Hepatocyte (in vitro differentiated cells): ENCODE data around the gene OVOL1. TPM values are rescaled to one million over a fixed set of nuclear protein-coding genes. Genes with fewer than 3 reads are reported as not detected.

ENCODE experiments used
- DNase-seq: peaks from one replicate; pipeline ENCODE4 v3.0.0-alpha.2; 2016; ENCODE audit warnings: low spot score
- H2AFZ ChIP-seq: fragments of 200-600 bp; sonication (generic); 2 replicates; pipeline ENCODE4 v1.6.0; 2016; ENCODE audit warnings: antibody characterized with exemption, mild to moderate bottlenecking
- H3K27ac ChIP-seq: fragments of 200-600 bp; sonication (generic); 2 replicates; pipeline ENCODE4 v1.5.1; 2016; ENCODE audit warnings: mild to moderate bottlenecking
- H3K27me3 ChIP-seq: fragments of 200-600 bp; sonication (generic); 2 replicates; pipeline ENCODE4 v1.6.1; 2016
- H3K36me3 ChIP-seq: fragments of 200-600 bp; sonication (generic); replicated peaks from 2 replicates; pipeline ENCODE4 v1.5.1; 2016; ENCODE audit warnings: low read depth; ENCODE audit not compliant: insufficient read depth
- H3K4me1 ChIP-seq: fragments of 200-600 bp; sonication (generic); 2 replicates; pipeline ENCODE4 v1.5.1; 2016; ENCODE audit warnings: mild to moderate bottlenecking, moderate library complexity; ENCODE audit not compliant: insufficient read depth
- H3K4me2 ChIP-seq: fragments of 200-600 bp; sonication (generic); 2 replicates; pipeline ENCODE4 v1.6.0; 2016
- H3K4me3 ChIP-seq: fragments of 200-600 bp; sonication (generic); 2 replicates; pipeline ENCODE4 v1.5.1; 2016; ENCODE audit warnings: mild to moderate bottlenecking
- H3K79me2 ChIP-seq: fragments of 200-600 bp; sonication (generic); 2 replicates; pipeline ENCODE4 v1.6.0; 2017; ENCODE audit warnings: mild to moderate bottlenecking
- H3K9me2 ChIP-seq: fragments of 200-600 bp; sonication (generic); replicated peaks from 2 replicates; pipeline ENCODE4 v1.6.0; 2017; ENCODE audit warnings: mild to moderate bottlenecking; ENCODE audit not compliant: insufficient read depth
- H3K9me3 ChIP-seq: fragments of 200-600 bp; sonication (generic); 2 replicates; pipeline ENCODE4 v1.5.1; 2016; ENCODE audit warnings: low read depth, mild to moderate bottlenecking
- H4K20me1 ChIP-seq: fragments of 200-600 bp; sonication (generic); 2 replicates; pipeline ENCODE4 v1.6.0; 2016; ENCODE audit warnings: mild to moderate bottlenecking; ENCODE audit not compliant: insufficient read depth, poor library complexity, severe bottlenecking
- CTCF ChIP-seq: fragments of 200-600 bp; sonication (generic); IDR thresholded peaks from 2 replicates; pipeline ENCODE4 v1.5.1; 2016; ENCODE audit warnings: antibody characterized with exemption, mild to moderate bottlenecking; ENCODE audit not compliant: poor library complexity
- EZH2 ChIP-seq: fragments of 200-600 bp; sonication (generic); IDR thresholded peaks from 2 replicates; pipeline ENCODE4 v1.6.1; 2016; ENCODE audit warnings: antibody characterized with exemption, mild to moderate bottlenecking, borderline replicate concordance
- EZH2phosphoT487 ChIP-seq: fragments of 200-600 bp; sonication (generic); IDR thresholded peaks from one replicate; pipeline ENCODE4 v1.6.1; 2018; ENCODE audit warnings: antibody characterized with exemption, mild to moderate bottlenecking, low read depth, moderate library complexity; ENCODE audit not compliant: unreplicated experiment, severe bottlenecking
- WGBS: methylation state at CpG from one replicate; pipeline ENCODE4 v1.1.6; 2016; ENCODE audit warnings: low lambda C conversion rate; ENCODE audit errors: missing lambda C conversion rate; 5-methylcytosine and 5-hydroxymethylcytosine counted together
- polyA plus RNA-seq: library from polyadenylated mRNA; unstranded; fragments of >200 nt; fragmentation: Nextera tagmentation; extraction: Ambion mirVana; gene quantifications from 2 replicates; pipeline ENCODE4 v1.2.1, GENCODE V29; 2016
- total RNA-seq: library from RNA; depleted of rRNA; stranded (reverse); fragments of >200 nt; gene quantifications from 2 replicates; pipeline ENCODE4 v1.2.3, GENCODE V29; 2014

Gene OVOL1
- total and polyA plus RNA-seq, 2 experiments from 2014 or later: 20.6 to 26.3 TPM

GRCh38 chr11:65779919-65780769, 6.7 kb upstream of the OVOL1 start:
- peak; percentile 93 for DNase-seq
- WGBS: 9% methylated on average over 61 of the region's 76 CpGs
- Histone ChIP-seq H3K9me2 (no peaks in the 10 kb centered on the region), H3K79me2 (peaks cover 33% of the 10 kb centered on the region), H3K9me3 (no peaks in the 10 kb centered on the region), H3K4me3 (peak overlapping the region; percentile 98), H2AFZ (peak overlapping the region; percentile 85), H3K27me3 (no peaks in the 10 kb centered on the region), H3K4me2 (peak overlapping the region; percentile 98), H3K27ac (peak overlapping the region; percentile 98), H3K36me3 (no peaks in the 10 kb centered on the region), H3K4me1 (peaks cover 21% of the 10 kb centered on the region), H4K20me1 (peaks cover 12% of the 10 kb centered on the region)
- TF ChIP-seq EZH2 (no peak), EZH2phosphoT487 (no peak), CTCF (peak; percentile 91)

GRCh38 chr11:65780770-65781151, 6.1 kb upstream of the OVOL1 start, which contains the start of gene AP5B1:
Gene AP5B1 (minus strand): TSS chr11:65780976. CDS start chr11:65780591, 385 bp downstream.
- H3K9me2 ChIP-seq: no peaks in the 10 kb centered on the region
- peak within 1 kb of the TSS; percentile 85 for H2AFZ ChIP-seq
- no peak for TF ChIP-seq EZH2phosphoT487
- no peak for TF ChIP-seq EZH2
- no peak for TF ChIP-seq CTCF
- peak within 1 kb of the TSS; percentile 98 for H3K4me3 ChIP-seq
- H3K27me3 ChIP-seq: no peaks in the 10 kb centered on the region
- peak within 1 kb of the TSS; percentile 98 for H3K27ac ChIP-seq
- 3% methylated on average over 7 of the region's 59 CpGs for WGBS
- H3K4me2 ChIP-seq: peak within 1 kb of the TSS; percentile 98
- peak; percentile 91 for DNase-seq
- H3K79me2 ChIP-seq: peaks cover 33% of the 10 kb centered on the region
- H3K36me3 ChIP-seq: no peaks in the 10 kb centered on the region
- H4K20me1 ChIP-seq: peaks cover 12% of the 10 kb centered on the region
- H3K4me1 ChIP-seq: peaks cover 24% of the 10 kb centered on the region
- H3K9me3 ChIP-seq: no peaks in the 10 kb centered on the region

- H3K4me1 ChIP-seq: peaks cover 29% of the 10 kb centered on the region
- no peaks in the 10 kb centered on the region for H3K36me3 ChIP-seq
- peak overlapping the region; percentile 98 for H3K4me2 ChIP-seq
- WGBS: 21% methylated on average over 24 of the region's 83 CpGs
- H3K27me3 ChIP-seq: no peaks in the 10 kb centered on the region
- H2AFZ ChIP-seq: peak overlapping the region; percentile 59
- no peaks in the 10 kb centered on the region for H3K9me2 ChIP-seq
- peak; percentile 59 for DNase-seq
- TF ChIP-seq CTCF (peak; percentile 15), EZH2 (no peak), EZH2phosphoT487 (no peak)
- peak overlapping the region; percentile 52 for H3K4me3 ChIP-seq
- H4K20me1 ChIP-seq: peaks cover 12% of the 10 kb centered on the region
- H3K79me2 ChIP-seq: peaks cover 33% of the 10 kb centered on the region
- H3K9me3 ChIP-seq: no peaks in the 10 kb centered on the region
- peak overlapping the region; percentile 82 for H3K27ac ChIP-seq
These were observed 5.5 kb upstream of the OVOL1 start for GRCh38 chr11:65781152-65781961.
